Skeletal muscle cell (primary cell): Measurements from ENCODE around the gene OR4D1.

Source experiments
- DNase-seq: peaks from one replicate; pipeline ENCODE4 v3.0.0-alpha.2; 2010; ENCODE audit warnings: low read depth
- H3K4me3 ChIP-seq: 2 replicates; pipeline ENCODE4 v1.5.1; 2011; ENCODE audit warnings: low read depth, mild to moderate bottlenecking, control low read depth, low read length, moderate library complexity

OR4D1 gene

GRCh38 chr17:58150394-58150793 lies 2.2 kb downstream of the OR4D1 start:
- H3K4me3 ChIP-seq = no peak overlapping the region
- DNase-seq = no peak

GRCh38 chr17:58153046-58153445 lies 4.9 kb downstream of the OR4D1 start:
- no peak for DNase-seq
- H3K4me3 ChIP-seq = no peak overlapping the region

GRCh38 chr17:58153671-58154070 lies 5.5 kb downstream of the OR4D1 start:
- DNase-seq = no peak
- no peak overlapping the region for H3K4me3 ChIP-seq

GRCh38 chr17:58156839-58157803 lies 8.9 kb downstream of the OR4D1 start:
- DNase-seq = no peak
- H3K4me3 ChIP-seq = peak overlapping the region; percentile 29

- DNase-seq = no peak
- no peak overlapping the region for H3K4me3 ChIP-seq
Observed at GRCh38 chr17:58158181-58158580, 10.0 kb downstream of the OR4D1 start.

GRCh38 chr17:58161566-58161965 lies 13.4 kb downstream of the OR4D1 start:
- no peak overlapping the region for H3K4me3 ChIP-seq
- no peak for DNase-seq

- DNase-seq = no peak
- H3K4me3 ChIP-seq = no peak overlapping the region
Observed at GRCh38 chr17:58165981-58166380, 17.8 kb downstream of the OR4D1 start.

- no peak for DNase-seq
- no peak within 1 kb of the TSS for H3K4me3 ChIP-seq
Observed at GRCh38 chr17:58166682-58167081, 18.5 kb downstream of the OR4D1 start, which contains the start of gene OR4D2. TSS of gene OR4D2 (plus strand) at chr17:58166982. CDS start at chr17:58169656, 2,674 bp downstream.

GRCh38 chr17:58170622-58171021 lies 22.4 kb downstream of the OR4D1 start:
- DNase-seq = no peak
- H3K4me3 ChIP-seq = no peak overlapping the region

- no peak overlapping the region for H3K4me3 ChIP-seq
- DNase-seq = no peak
Observed at GRCh38 chr17:58172369-58173071, 24.3 kb downstream of the OR4D1 start.

GRCh38 chr17:58174871-58175270 lies 26.7 kb downstream of the OR4D1 start:
- no peak for DNase-seq
- no peak overlapping the region for H3K4me3 ChIP-seq

- DNase-seq = no peak
Observed at GRCh38 chr17:58176200-58176599, 28.0 kb downstream of the OR4D1 start.

GRCh38 chr17:58181796-58182195 lies 33.6 kb downstream of the OR4D1 start:
- H3K4me3 ChIP-seq = no peak overlapping the region
- no peak for DNase-seq

More at GRCh38 chr17:58176200-58176599, 28.0 kb downstream of the OR4D1 start:
- no peak overlapping the region for H3K4me3 ChIP-seq

- DNase-seq = no peak
- no peak overlapping the region for H3K4me3 ChIP-seq
Observed at GRCh38 chr17:58183514-58183913, 35.3 kb downstream of the OR4D1 start.

GRCh38 chr17:58184308-58184985 lies 36.3 kb downstream of the OR4D1 start:
- DNase-seq = peak; percentile 29
- H3K4me3 ChIP-seq = no peak overlapping the region

- DNase-seq = no peak
Observed at GRCh38 chr17:58184986-58185761, 37.0 kb downstream of the OR4D1 start.

GRCh38 chr17:58186591-58186990 lies 38.4 kb downstream of the OR4D1 start:
- DNase-seq = no peak
- H3K4me3 ChIP-seq = no peak overlapping the region

More at GRCh38 chr17:58184986-58185761, 37.0 kb downstream of the OR4D1 start:
- H3K4me3 ChIP-seq = no peak overlapping the region

GRCh38 chr17:58187063-58187462 lies 38.9 kb downstream of the OR4D1 start:
- DNase-seq = no peak
- no peak overlapping the region for H3K4me3 ChIP-seq

GRCh38 chr17:58187675-58188074 lies 39.5 kb downstream of the OR4D1 start:
- DNase-seq = no peak

More at GRCh38 chr17:58187675-58188074, 39.5 kb downstream of the OR4D1 start:
- no peak overlapping the region for H3K4me3 ChIP-seq
